Measurements from ENCODE around the gene CCDC127.
"Not testable (repeated sequence)": the region's sequence is repeated elsewhere in the genome, so short reads cannot be mapped to it uniquely, and the experiment has no call there.

CCDC127 gene

DNA sequence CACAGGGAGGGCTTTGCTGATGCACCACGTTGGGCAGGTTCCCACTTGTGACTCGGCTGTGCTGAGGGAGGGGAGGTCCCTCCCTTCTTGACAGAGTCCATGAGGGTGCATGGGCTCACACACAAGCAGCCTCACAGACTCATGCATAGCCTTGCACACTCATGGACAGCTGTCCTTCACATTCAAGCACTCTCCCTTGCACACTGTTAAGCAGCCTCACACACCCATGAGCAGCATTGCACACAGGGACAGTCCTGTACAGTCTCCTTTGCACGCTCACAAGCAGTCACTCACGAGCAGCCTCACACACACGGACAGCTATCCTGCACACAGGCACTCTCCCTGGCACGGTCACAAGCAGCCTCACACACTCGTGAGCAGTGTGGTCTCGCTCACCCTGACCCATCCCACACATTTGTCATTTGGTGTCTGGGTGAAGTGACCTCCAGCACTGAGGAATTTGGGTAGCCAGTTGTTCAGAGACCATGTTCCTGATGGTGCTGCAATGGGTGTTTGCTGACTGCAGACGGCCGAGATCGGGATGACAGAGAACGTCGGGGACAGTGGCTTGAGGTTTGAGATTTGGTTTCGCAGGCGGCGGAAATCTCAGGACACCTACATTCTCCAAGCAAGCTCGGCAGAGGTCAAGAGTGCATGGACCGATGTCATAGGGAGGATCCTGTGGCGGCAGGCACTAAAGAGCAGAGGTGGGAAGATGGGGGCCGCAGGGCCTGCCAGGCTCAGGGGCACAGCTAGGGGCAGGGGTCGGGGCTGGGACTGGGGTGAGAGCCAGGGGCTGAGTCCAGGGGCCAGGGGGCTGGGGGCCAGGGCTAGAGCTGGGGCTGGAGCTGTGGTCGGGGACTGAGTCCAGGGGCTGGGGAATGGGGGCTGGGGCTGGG lies 44.3 kb downstream of the CCDC127 start:
- no peak for DNase-seq (ENCODE audit: low read depth in 2 of 2)

GRCh38 chr5:172841-173251 lies 45.1 kb downstream of the CCDC127 start:
- no peak for DNase-seq (ENCODE audit: low read depth in 2 of 2)

DNA sequence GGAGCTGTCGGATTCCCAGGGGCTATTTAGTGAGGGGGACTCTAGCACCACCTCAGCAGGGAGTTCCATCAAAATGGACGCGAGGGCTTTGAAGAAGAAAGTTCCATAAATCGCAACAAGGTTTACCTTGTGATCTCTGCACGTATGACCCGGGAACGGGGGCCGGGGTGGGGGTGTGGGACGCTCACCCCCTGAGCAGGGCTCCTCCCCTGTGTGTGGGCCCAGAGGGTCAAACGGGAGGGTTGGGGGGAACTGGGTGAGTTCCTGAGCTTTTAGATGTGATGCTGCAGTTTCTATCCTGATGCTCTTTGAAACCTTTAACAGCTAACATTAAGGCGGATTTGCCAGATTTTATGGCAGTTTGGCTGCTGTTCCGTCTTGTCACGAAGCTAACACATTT lies 45.5 kb downstream of the CCDC127 start:
- DNase-seq (ENCODE audit: low read depth in 2 of 2): no peak

DNA sequence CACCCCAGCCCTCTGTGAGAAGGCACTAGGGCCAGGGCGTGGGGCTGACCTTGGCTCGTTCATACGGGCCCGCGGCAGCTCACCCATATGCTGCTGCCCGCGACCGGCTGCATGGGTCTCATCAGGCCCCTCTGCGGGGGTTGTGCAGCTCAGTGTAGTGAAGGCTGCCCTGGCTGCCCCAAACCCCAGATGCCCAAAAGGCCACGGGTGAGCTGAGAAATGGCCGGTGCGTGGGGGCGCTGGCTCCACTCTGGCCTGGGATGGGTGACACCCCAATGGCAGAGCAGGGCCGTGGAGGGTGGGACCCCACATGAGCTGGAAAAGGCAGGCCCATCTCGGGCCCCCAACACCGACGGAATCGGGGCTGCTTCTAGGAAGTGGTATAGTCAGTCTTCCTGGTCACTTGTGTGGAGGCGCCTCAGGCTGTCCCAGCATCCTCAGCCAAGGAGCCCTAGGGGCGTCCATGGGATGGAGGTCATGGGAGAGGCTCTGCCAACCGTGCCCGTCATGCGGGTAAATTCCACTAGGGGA lies 46.1 kb downstream of the CCDC127 start:
- no peak for DNase-seq (ENCODE audit: low read depth in 2 of 2)

DNA sequence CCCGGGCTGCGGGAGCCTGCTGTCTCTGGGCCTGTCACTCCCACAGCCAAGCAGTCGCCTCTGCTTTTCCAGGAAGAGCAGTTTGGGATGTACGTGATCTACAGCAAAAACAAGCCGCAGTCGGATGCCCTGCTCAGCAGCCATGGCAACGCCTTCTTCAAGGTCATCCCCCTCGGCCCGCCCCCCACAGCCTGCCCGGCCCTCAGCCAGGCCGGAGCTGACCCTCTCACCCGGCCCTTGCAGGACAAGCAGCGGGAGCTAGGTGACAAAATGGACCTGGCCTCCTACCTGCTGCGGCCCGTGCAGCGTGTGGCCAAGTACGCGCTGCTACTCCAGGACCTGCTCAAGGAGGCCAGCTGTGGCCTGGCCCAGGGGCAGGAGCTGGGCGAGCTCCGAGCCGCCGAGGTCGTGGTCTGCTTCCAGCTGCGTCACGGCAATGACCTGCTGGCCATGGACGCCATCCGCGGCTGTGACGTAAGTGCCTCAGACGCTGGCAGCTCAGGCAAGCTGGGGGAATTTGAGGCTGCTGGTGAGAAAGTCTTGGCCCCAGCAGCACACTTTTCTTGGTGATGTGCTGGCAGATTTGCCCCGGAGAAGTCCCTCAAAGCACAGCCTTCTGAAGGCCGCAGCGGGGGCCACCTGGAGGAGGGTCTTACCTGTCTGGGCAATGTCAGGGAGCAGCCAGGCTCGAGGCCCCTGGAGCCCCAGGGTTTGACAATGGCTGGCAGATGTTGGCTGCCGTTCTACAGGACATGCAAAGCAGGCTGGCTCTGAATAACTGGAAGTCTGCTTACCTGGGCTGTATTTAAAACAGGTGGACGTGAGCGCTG lies 46.8 kb downstream of the CCDC127 start:
- DNase-seq (ENCODE audit: low read depth in 2 of 2): no peak

DNA sequence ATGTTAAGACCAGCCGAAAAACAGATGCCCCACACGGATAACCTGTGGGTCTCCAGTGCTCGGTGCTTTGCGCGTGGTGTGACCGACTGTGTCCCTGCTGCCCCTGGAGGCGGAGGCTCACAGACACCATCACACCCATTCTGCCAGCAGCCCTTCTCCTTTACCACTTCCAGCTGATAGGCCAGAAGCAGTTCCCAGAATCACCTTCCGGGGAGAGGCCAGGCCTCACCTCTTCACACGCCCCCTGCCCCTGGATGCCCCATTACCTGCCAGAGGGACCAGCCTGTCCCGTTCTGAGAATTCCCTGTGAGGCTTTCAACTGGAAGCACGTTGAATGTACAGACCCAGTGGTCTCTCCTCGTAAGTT lies 48.2 kb downstream of the CCDC127 start:
- no peak for DNase-seq (ENCODE audit: low read depth in 2 of 2)

DNA sequence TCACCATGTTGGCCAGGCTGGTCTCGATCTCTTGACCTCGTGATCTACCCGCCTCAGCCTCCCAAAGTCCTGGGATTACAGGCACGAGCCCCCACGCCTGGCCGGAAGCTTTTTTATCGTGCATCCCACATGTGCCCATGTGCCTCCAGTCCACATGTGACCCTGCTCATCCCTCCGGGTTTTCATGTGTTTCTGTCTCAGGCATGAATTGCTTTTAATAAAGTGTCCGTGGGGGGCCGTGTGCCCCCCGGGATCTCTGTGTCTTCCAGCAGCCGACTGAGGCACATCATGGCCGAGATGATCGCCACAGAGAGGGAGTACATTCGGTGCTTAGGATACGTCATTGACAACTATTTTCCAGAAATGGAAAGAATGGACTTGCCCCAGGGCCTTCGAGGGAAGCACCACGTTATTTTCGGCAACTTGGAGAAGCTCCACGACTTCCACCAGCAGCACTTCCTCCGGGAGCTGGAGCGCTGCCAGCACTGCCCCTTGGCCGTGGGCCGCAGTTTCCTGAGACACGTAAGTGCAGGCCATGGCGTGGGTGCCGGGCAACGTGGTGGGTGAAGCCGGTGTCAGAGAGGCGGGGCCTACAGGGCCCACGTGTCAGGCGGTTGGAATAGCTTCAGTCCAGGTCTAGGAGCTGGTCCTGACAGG lies 48.8 kb downstream of the CCDC127 start:
- no peak for DNase-seq (ENCODE audit: low read depth in 2 of 2)

GRCh38 chr5:167982-168660 lies 49.8 kb downstream of the CCDC127 start:
- DNase-seq (ENCODE audit: low read depth in 2 of 2): no peak

- DNase-seq (ENCODE audit: low read depth in 2 of 2): no peak
Observed at GRCh38 chr5:167511-167910, 50.4 kb downstream of the CCDC127 start.

DNA sequence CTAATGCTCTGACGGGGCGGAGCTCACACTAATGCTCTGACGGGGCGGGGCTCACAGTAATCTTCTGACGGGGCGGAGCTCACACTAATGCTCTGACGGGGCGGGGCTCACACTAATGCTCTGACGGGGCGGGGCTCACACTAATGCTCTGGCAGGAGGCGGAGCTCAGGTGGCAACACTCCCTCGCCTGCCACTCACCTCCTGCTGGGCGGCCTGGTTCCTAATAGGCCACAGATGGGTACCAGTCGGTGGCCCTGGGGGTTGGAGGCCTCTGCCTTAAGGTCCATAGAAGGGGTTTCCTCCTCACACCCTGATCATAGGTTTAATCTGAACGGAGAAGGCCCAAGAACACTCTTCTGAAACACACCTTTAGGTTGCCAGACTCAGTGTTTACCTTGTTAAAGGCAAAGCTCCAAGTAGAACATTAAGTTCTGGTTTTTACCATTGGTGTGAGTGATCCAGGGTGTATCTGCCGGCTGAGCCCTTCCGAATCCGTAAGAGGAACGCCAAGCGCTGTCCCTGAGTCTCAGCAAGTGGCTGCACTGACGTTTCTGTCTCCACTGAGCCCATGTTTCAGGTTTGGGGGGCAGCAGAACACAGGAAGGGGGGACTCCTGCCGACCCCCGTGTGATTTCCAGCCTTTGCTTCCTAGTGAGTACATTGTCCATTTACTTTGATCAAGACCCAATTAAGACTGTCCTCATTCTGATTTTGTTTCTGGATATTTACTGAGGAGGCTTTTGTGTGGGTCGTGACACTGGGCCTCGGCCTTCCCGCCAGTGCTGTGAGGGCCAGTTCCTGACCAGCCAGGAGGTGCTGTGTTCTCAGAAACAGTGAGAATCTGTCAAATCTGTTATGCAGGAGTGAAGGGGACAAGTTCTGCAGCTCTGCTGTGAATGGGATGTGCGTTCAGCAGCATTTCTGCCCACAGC lies 51.2 kb downstream of the CCDC127 start:
- no peak for DNase-seq (ENCODE audit: low read depth in 2 of 2)

GRCh38 chr5:164783-165182 lies 53.2 kb downstream of the CCDC127 start:
- DNase-seq (ENCODE audit: low read depth in 2 of 2): not testable (repeated sequence)

GRCh38 chr5:164244-164643 lies 53.7 kb downstream of the CCDC127 start:
- no peak for DNase-seq (ENCODE audit: low read depth in 2 of 2)

- no peak for DNase-seq (ENCODE audit: low read depth in 2 of 2)
Observed at GRCh38 chr5:163841-164240, 54.1 kb downstream of the CCDC127 start.

DNA sequence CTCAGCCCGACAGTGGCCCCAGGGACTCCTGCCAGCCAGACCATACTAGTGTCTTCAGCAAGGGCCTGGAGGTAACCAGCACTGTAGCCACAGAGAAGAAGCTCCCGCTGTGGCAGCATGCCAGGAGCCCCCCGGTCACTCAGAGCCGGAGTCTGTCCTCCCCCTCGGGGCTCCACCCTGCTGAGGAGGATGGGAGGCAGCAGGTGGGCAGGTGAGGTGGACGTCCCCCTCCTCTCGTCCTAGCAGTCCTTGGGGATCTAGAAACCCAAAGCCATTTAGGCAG lies 54.7 kb downstream of the CCDC127 start:
- no peak for DNase-seq (ENCODE audit: low read depth in 2 of 2)

GRCh38 chr5:162565-163337 lies 55.2 kb downstream of the CCDC127 start:
- DNase-seq (ENCODE audit: low read depth in 2 of 2): no peak

DNA sequence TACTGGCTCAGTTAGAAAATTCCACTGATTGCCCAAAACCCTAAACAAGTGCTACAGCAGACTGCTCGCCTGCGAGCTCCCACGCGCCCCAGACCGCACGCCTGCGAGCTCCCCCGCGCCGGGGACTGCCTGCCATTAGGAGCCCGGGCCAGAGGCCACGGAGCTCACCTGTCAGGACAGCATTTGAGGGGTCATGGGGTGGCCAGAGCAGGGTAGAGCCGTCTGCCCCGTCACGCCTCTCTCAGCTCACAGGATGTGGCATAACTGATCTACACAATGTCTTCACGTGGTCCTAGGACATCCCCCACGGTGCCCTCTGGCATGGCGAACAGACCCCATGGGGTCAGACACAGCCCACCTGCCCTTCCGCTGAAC lies 55.8 kb downstream of the CCDC127 start:
- no peak for DNase-seq (ENCODE audit: low read depth in 2 of 2)

- no peak for DNase-seq (ENCODE audit: low read depth in 2 of 2)
Observed at GRCh38 chr5:161803-162110, 56.2 kb downstream of the CCDC127 start.

- no peak for DNase-seq (ENCODE audit: low read depth in 2 of 2)
Observed at GRCh38 chr5:160921-161802, 56.8 kb downstream of the CCDC127 start.

GRCh38 chr5:160173-160510 lies 57.8 kb downstream of the CCDC127 start:
- no peak for DNase-seq (ENCODE audit: low read depth in 2 of 2)
